OCI-LY1 (cell line): ENCODE results near the gene CCR8.

Experiments
- H2AFZ ChIP-seq: fragments of 200-600 bp; sonication (generic), shearing (Covaris generic); 2 replicates; pipeline ENCODE4 v1.6.0; 2014; ENCODE audit warnings: antibody characterized with exemption, mild to moderate bottlenecking, low read length
- H3F3A ChIP-seq: fragments of 200-600 bp; sonication (generic), shearing (Covaris generic); 2 replicates; pipeline ENCODE4 v1.6.0; 2014; ENCODE audit warnings: mild to moderate bottlenecking, antibody characterized with exemption, low read length, moderate library complexity; ENCODE audit not compliant: insufficient read depth
- H3K27ac ChIP-seq: fragments of 200-600 bp; sonication (generic); 2 replicates; pipeline ENCODE4 v1.5.1; 2014; ENCODE audit warnings: low read length, mixed run types, mild to moderate bottlenecking, low read depth; ENCODE audit not compliant: poor library complexity, severe bottlenecking
- H3K27me3 ChIP-seq: fragments of 200-600 bp; sonication (generic); 2 replicates; pipeline ENCODE4 v1.6.0; 2014; ENCODE audit warnings: antibody characterized with exemption, mild to moderate bottlenecking, low read length, moderate library complexity; ENCODE audit not compliant: insufficient read depth
- H3K36me3 ChIP-seq: fragments of 200-600 bp; sonication (generic); 2 replicates; pipeline ENCODE4 v1.6.1; 2014; ENCODE audit warnings: mild to moderate bottlenecking, antibody characterized with exemption, low read length, moderate library complexity, mixed read lengths; ENCODE audit not compliant: insufficient read depth
- H3K4me1 ChIP-seq: fragments of 200-600 bp; sonication (generic); 2 replicates; pipeline ENCODE4 v1.5.1; 2014; ENCODE audit warnings: mild to moderate bottlenecking, low read length, moderate library complexity; ENCODE audit not compliant: insufficient read depth, severe bottlenecking
- H3K4me2 ChIP-seq: fragments of 200-600 bp; sonication (generic), shearing (Covaris generic); 2 replicates; pipeline ENCODE4 v1.6.1; 2014; ENCODE audit warnings: low read length
- H3K4me3 ChIP-seq: fragments of 200-600 bp; sonication (generic); 2 replicates; pipeline ENCODE4 v1.5.1; 2014; ENCODE audit warnings: low read length, low read depth, mild to moderate bottlenecking, mixed read lengths; ENCODE audit not compliant: poor library complexity, severe bottlenecking
- H3K79me2 ChIP-seq: fragments of 200-600 bp; shearing (Covaris generic); 2 replicates; pipeline ENCODE4 v1.6.1; 2016; ENCODE audit warnings: mixed run types, low read length, mixed read lengths; ENCODE audit not compliant: insufficient read depth
- H3K9ac ChIP-seq: fragments of 200-600 bp; sonication (generic), shearing (Covaris generic); 2 replicates; pipeline ENCODE4 v1.6.1; 2014; ENCODE audit warnings: mild to moderate bottlenecking, low read length, mixed read lengths
- H3K9me2 ChIP-seq: fragments of 200-600 bp; sonication (generic), shearing (Covaris generic); 2 replicates; pipeline ENCODE4 v1.6.1; 2014; ENCODE audit warnings: low read depth, mild to moderate bottlenecking, low read length, mixed read lengths
- H3K9me3 ChIP-seq: fragments of 200-600 bp; shearing (Covaris generic); 2 replicates; pipeline ENCODE4 v1.6.1; 2014; ENCODE audit warnings: low read length, mixed read lengths
- H4K20me1 ChIP-seq: fragments of 200-600 bp; sonication (generic), shearing (Covaris generic); 2 replicates; pipeline ENCODE4 v1.6.0; 2016; ENCODE audit warnings: mild to moderate bottlenecking, low read length; ENCODE audit not compliant: insufficient read depth
- EZH2 ChIP-seq: fragments of 200-600 bp; sonication (generic), shearing (Covaris generic); IDR thresholded peaks from 2 replicates; pipeline ENCODE4 v1.8.0; 2017; ENCODE audit warnings: borderline replicate concordance, mixed run types, mild to moderate bottlenecking, antibody characterized with exemption, low read length, moderate library complexity, mixed read lengths
- TF ChIP-seq, protein P1 (sequence below): fragments of 200-600 bp; sonication (generic), shearing (Covaris generic); IDR thresholded peaks from 2 replicates; pipeline ENCODE4 v1.5.1; 2017; ENCODE audit warnings: mild to moderate bottlenecking, antibody characterized with exemption, low read length, moderate library complexity, mixed read lengths

Gene CCR8

GRCh38 chr3:39343760-39344159 lies 14.3 kb downstream of the CCR8 start:
- H3K4me1 ChIP-seq, result no peaks in the 10 kb centered on the region
- H3K9ac ChIP-seq, result no peak overlapping the region
- H3K4me3 ChIP-seq, result no peak overlapping the region
- H3K27me3 ChIP-seq, result no peaks in the 10 kb centered on the region
- no peak for TF ChIP-seq EZH2
- H3K9me2 ChIP-seq, result no peaks in the 10 kb centered on the region
- H3K4me2 ChIP-seq, result no peak overlapping the region
- no peak overlapping the region for H3K27ac ChIP-seq
- no peaks in the 10 kb centered on the region for H3K9me3 ChIP-seq
- no peaks in the 10 kb centered on the region for H4K20me1 ChIP-seq
- H3K36me3 ChIP-seq, result no peaks in the 10 kb centered on the region
- H2AFZ ChIP-seq, result no peak overlapping the region
- no peaks in the 10 kb centered on the region for H3F3A ChIP-seq
- no peaks in the 10 kb centered on the region for H3K79me2 ChIP-seq

- no peaks in the 10 kb centered on the region for H3K9me3 ChIP-seq
- H3K27ac ChIP-seq, result no peak overlapping the region
- H3K4me3 ChIP-seq, result no peak overlapping the region
- H3K9ac ChIP-seq, result no peak overlapping the region
- no peaks in the 10 kb centered on the region for H3K27me3 ChIP-seq
- H3K9me2 ChIP-seq, result no peaks in the 10 kb centered on the region
- no peaks in the 10 kb centered on the region for H3K4me1 ChIP-seq
- H4K20me1 ChIP-seq, result no peaks in the 10 kb centered on the region
- TF ChIP-seq EZH2, result no peak
- TF ChIP-seq, protein P1, sequence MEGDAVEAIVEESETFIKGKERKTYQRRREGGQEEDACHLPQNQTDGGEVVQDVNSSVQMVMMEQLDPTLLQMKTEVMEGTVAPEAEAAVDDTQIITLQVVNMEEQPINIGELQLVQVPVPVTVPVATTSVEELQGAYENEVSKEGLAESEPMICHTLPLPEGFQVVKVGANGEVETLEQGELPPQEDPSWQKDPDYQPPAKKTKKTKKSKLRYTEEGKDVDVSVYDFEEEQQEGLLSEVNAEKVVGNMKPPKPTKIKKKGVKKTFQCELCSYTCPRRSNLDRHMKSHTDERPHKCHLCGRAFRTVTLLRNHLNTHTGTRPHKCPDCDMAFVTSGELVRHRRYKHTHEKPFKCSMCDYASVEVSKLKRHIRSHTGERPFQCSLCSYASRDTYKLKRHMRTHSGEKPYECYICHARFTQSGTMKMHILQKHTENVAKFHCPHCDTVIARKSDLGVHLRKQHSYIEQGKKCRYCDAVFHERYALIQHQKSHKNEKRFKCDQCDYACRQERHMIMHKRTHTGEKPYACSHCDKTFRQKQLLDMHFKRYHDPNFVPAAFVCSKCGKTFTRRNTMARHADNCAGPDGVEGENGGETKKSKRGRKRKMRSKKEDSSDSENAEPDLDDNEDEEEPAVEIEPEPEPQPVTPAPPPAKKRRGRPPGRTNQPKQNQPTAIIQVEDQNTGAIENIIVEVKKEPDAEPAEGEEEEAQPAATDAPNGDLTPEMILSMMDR, result no peak
- no peaks in the 10 kb centered on the region for H3K36me3 ChIP-seq
- no peak overlapping the region for H2AFZ ChIP-seq
- no peaks in the 10 kb centered on the region for H3K79me2 ChIP-seq
- H3K4me2 ChIP-seq, result no peak overlapping the region
- H3F3A ChIP-seq, result no peaks in the 10 kb centered on the region
These were observed 15.3 kb downstream of the CCR8 start for GRCh38 chr3:39344746-39345344.

GRCh38 chr3:39346785-39347585 lies 17.5 kb downstream of the CCR8 start:
- TF ChIP-seq, protein P1, result no peak
- TF ChIP-seq EZH2, result no peak
- no peaks in the 10 kb centered on the region for H3K9me2 ChIP-seq
- H3F3A ChIP-seq, result no peaks in the 10 kb centered on the region
- no peaks in the 10 kb centered on the region for H3K4me1 ChIP-seq
- no peak overlapping the region for H3K9ac ChIP-seq
- no peak overlapping the region for H3K4me2 ChIP-seq
- H2AFZ ChIP-seq, result no peak overlapping the region
- H3K27me3 ChIP-seq, result no peaks in the 10 kb centered on the region
- H3K4me3 ChIP-seq, result no peak overlapping the region
- H3K27ac ChIP-seq, result no peak overlapping the region
- H3K79me2 ChIP-seq, result no peaks in the 10 kb centered on the region
- H3K9me3 ChIP-seq, result no peaks in the 10 kb centered on the region
- H4K20me1 ChIP-seq, result no peaks in the 10 kb centered on the region
- H3K36me3 ChIP-seq, result no peaks in the 10 kb centered on the region

DNA sequence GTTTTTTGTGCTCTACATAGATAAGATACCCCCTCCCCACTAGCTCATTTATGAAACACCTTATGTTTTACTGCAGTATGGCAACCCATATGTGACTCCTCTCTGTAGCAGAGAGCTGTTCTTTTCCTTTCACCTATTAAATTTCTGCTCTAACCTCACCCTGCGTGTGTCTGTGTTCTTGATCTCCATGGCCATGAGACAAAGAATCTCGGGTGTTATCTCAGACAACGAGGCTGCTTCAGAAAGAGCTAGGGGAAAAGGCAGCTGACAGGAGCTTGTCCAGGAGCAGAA lies 18.0 kb downstream of the CCR8 start:
- no peaks in the 10 kb centered on the region for H3K4me1 ChIP-seq
- TF ChIP-seq, protein P1, result no peak
- no peak for TF ChIP-seq EZH2
- no peaks in the 10 kb centered on the region for H3K9me2 ChIP-seq
- H3K27ac ChIP-seq, result no peak overlapping the region
- H3K4me3 ChIP-seq, result no peak overlapping the region
- H3K9ac ChIP-seq, result no peak overlapping the region
- H3K9me3 ChIP-seq, result no peaks in the 10 kb centered on the region
- no peak overlapping the region for H3K4me2 ChIP-seq
- no peak overlapping the region for H2AFZ ChIP-seq
- H3K36me3 ChIP-seq, result no peaks in the 10 kb centered on the region
- H3K27me3 ChIP-seq, result no peaks in the 10 kb centered on the region
- no peaks in the 10 kb centered on the region for H4K20me1 ChIP-seq
- H3K79me2 ChIP-seq, result no peaks in the 10 kb centered on the region
- H3F3A ChIP-seq, result no peaks in the 10 kb centered on the region
